Liver (tissue), 9 donors: Measurements from ENCODE around the gene PYGB. TPM values are rescaled to one million over a fixed set of nuclear protein-coding genes. Genes with fewer than 3 reads are reported as not detected.

ENCODE experiments used
- DNase-seq: peaks from one replicate; pipeline ENCODE4 v3.0.0-alpha.2; 2017; ENCODE audit warnings: low spot score
- H3K27ac ChIP-seq, 2 donors: one replicate each; pipeline ENCODE4 v1.7.0; 2013; ENCODE audit warnings: inconsistent platforms in 2 of 2, low read length in 2 of 2, control low read depth in 1 of 2, low read depth in 1 of 2, mild to moderate bottlenecking in 1 of 2
- H3K27me3 ChIP-seq, 4 donors: one replicate each; pipeline versions ENCODE4 v1.6.1 to v1.7.0; 2013; ENCODE audit warnings: low read length in 3 of 4, inconsistent platforms in 1 of 4, mild to moderate bottlenecking in 1 of 4, moderate library complexity in 1 of 4; ENCODE audit not compliant: control insufficient read depth in 4 of 4, insufficient read depth in 4 of 4
- H3K36me3 ChIP-seq, 4 donors: one replicate each; pipeline versions ENCODE4 v1.6.1 to v1.7.0; 2013; ENCODE audit warnings: low read length in 3 of 4, mild to moderate bottlenecking in 3 of 4, low read depth in 1 of 4, moderate library complexity in 1 of 4; ENCODE audit not compliant: control insufficient read depth in 4 of 4, insufficient read depth in 3 of 4
- H3K4me1 ChIP-seq, 4 donors: one replicate each; pipeline versions ENCODE4 v1.6.1 to v1.7.0; 2013; ENCODE audit warnings: low read length in 3 of 4, mild to moderate bottlenecking in 3 of 4, moderate library complexity in 1 of 4; ENCODE audit not compliant: control insufficient read depth in 4 of 4, insufficient read depth in 4 of 4
- H3K4me3 ChIP-seq, 3 donors: one replicate each; pipeline versions ENCODE4 v1.6.1 to v1.7.0; 2013; ENCODE audit warnings: low read length in 3 of 3, control low read depth in 1 of 3, low read depth in 1 of 3, mild to moderate bottlenecking in 1 of 3
- H3K9ac ChIP-seq, 2 donors: one replicate each; pipeline ENCODE4 v1.7.0; 2013; ENCODE audit warnings: low read length in 2 of 2, mild to moderate bottlenecking in 2 of 2, moderate library complexity in 2 of 2, control low read depth in 1 of 2, low read depth in 1 of 2
- H3K9me3 ChIP-seq, 4 donors: one replicate each; pipeline versions ENCODE4 v1.6.1 to v1.7.0; 2013; ENCODE audit warnings: low read length in 3 of 4; ENCODE audit not compliant: control insufficient read depth in 4 of 4
- EGR1 ChIP-seq, 2 donors: IDR thresholded peaks; 2 replicates each; pipeline ENCODE4 v1.6.1; 2016 to 2018; ENCODE audit warnings: antibody characterized with exemption in 2 of 2, low read depth in 2 of 2
- FOXA1 ChIP-seq: IDR thresholded peaks from 2 replicates; pipeline ENCODE4 v1.6.1; 2016; ENCODE audit warnings: antibody characterized with exemption
- FOXA2 ChIP-seq: IDR thresholded peaks from 2 replicates; pipeline ENCODE4 v1.6.1; 2016; ENCODE audit warnings: antibody characterized with exemption
- GABPA ChIP-seq, 2 donors: IDR thresholded peaks in 1 of 2; conservative IDR thresholded peaks in 1 of 2; 2 replicates each; pipeline ENCODE4 v1.6.1; 2016; ENCODE audit warnings: antibody characterized with exemption in 2 of 2, mild to moderate bottlenecking in 1 of 2, moderate library complexity in 1 of 2
- HNF4A ChIP-seq, 2 donors: conservative IDR thresholded peaks; 2 replicates each; pipeline ENCODE4 v1.6.1; 2016; ENCODE audit warnings: antibody characterized with exemption in 2 of 2, mild to moderate bottlenecking in 2 of 2
- HNF4G ChIP-seq: IDR thresholded peaks from 2 replicates; pipeline ENCODE4 v1.6.1; 2016; ENCODE audit warnings: antibody characterized with exemption
- JUND ChIP-seq, 2 donors: IDR thresholded peaks; 2 replicates each; pipeline ENCODE4 v1.6.1; 2016; ENCODE audit warnings: antibody characterized with exemption in 2 of 2
- NR2F2 ChIP-seq: IDR thresholded peaks from 2 replicates; pipeline ENCODE4 v1.6.1; 2016; ENCODE audit warnings: antibody characterized with exemption
- RAD21 ChIP-seq, 2 donors: IDR thresholded peaks; 2 replicates each; pipeline ENCODE4 v1.6.1; 2016; ENCODE audit warnings: antibody characterized with exemption in 2 of 2, mild to moderate bottlenecking in 2 of 2
- RXRA ChIP-seq, 2 donors: IDR thresholded peaks; 2 replicates each; pipeline ENCODE4 v1.6.1; 2017 to 2018; ENCODE audit warnings: antibody characterized with exemption in 2 of 2, mild to moderate bottlenecking in 1 of 2
- SP1 ChIP-seq: IDR thresholded peaks from 2 replicates; pipeline ENCODE4 v1.6.1; 2018; ENCODE audit warnings: antibody characterized with exemption, mild to moderate bottlenecking
- TAF1 ChIP-seq: conservative IDR thresholded peaks from 2 replicates; pipeline ENCODE4 v1.6.1; 2016; ENCODE audit warnings: antibody characterized with exemption, mild to moderate bottlenecking
- YY1 ChIP-seq: IDR thresholded peaks from 2 replicates; pipeline ENCODE4 v1.6.1; 2016; ENCODE audit warnings: antibody characterized with exemption, mild to moderate bottlenecking
- WGBS: extraction: QIAGEN DNeasy Blood & Tissue Kit; methylation state at CpG from one replicate; pipeline ENCODE4 v1.1.7; 2013; 5-methylcytosine and 5-hydroxymethylcytosine counted together
- polyA plus RNA-seq, 2 donors: library from polyadenylated mRNA; stranded (reverse) in 1 of 2; unstranded in 1 of 2; fragments of 200-250 nt in 1 of 2; fragments of >200 nt in 1 of 2; fragmentation: Nextera tagmentation in 1 of 2; extraction: Ambion mirVana in 1 of 2; gene quantifications; one replicate each; pipeline versions ENCODE4 v1.2.1 to v1.2.3, GENCODE V29; 2013 to 2015
- total RNA-seq, 2 donors: library from RNA; depleted of rRNA; stranded (reverse); fragments of >200 nt; gene quantifications; one replicate each; pipeline ENCODE4 v1.2.3, GENCODE V29; 2014
- TF ChIP-seq, protein P1 (sequence below): IDR thresholded peaks from 2 replicates; pipeline ENCODE4 v1.6.1; 2016; ENCODE audit warnings: antibody characterized with exemption
- TF ChIP-seq, protein P2 (sequence below): IDR thresholded peaks from 2 replicates; pipeline ENCODE4 v1.6.1; 2016; ENCODE audit warnings: antibody characterized with exemption, mild to moderate bottlenecking
- TF ChIP-seq, protein P3 (sequence below): IDR thresholded peaks from 2 replicates; pipeline ENCODE4 v1.6.1; 2016; ENCODE audit warnings: antibody characterized with exemption
- TF ChIP-seq, protein P4 (sequence below): IDR thresholded peaks from 2 replicates; pipeline ENCODE4 v1.6.1; 2016; ENCODE audit warnings: antibody characterized with exemption
- TF ChIP-seq, protein P5 (sequence below): fragments of 150-350 bp; IDR thresholded peaks from 2 replicates; pipeline ENCODE4 v1.5.1; 2017; ENCODE audit warnings: improper control_type of control experiment, low read depth, low read length; ENCODE audit not compliant: missing input control
- donor health status: healthy.
- donor health status: healthy.
- donor health status: healthy.
- donor health status: healthy.
- donor health status: healthy.

The PYGB gene
- total and polyA plus RNA-seq, 4 donors: 3.6 to 11.7 (median 9.8) TPM

DNA sequence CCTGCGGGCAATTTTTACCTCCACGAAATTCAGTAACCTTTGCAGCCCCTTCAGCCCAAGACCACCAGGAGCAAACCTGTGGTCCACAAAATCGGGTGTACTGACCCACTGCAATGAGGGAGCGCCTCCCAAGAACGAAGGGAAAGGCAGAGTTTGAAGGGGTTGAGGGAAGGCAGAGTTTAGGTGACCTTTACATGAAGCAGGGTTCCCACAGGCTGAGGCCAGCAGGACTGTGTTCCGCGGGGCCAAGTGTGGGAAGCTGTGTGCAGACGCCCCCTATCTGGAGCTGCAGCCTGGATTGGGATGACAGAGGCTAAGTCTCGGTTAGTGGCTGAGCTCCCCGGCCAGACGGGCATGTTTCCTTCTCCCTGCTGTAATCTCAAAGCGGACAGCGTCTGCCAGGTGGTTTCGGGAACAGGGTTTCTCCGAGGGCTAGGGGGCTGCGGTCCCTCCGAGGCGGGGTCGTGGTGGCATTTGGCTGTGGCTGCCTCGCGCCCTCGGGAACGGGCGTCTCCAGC lies 826 bp upstream of the PYGB start:
- peak overlapping the region in 1 of 2 donors; percentile 77 for H3K9ac ChIP-seq
- H3K36me3 ChIP-seq: no peaks in the 10 kb centered on the region
- H3K4me1 ChIP-seq: peaks cover 3 to 26% (median 16%) of the 10 kb centered on the region in 4 donors
- H3K9me3 ChIP-seq: peaks cover 0 to 3% (median 0%) of the 10 kb centered on the region in 4 donors
- peak overlapping the region; percentile 63 to 87 (median 70) for H3K4me3 ChIP-seq
- TF ChIP-seq, protein P1, sequence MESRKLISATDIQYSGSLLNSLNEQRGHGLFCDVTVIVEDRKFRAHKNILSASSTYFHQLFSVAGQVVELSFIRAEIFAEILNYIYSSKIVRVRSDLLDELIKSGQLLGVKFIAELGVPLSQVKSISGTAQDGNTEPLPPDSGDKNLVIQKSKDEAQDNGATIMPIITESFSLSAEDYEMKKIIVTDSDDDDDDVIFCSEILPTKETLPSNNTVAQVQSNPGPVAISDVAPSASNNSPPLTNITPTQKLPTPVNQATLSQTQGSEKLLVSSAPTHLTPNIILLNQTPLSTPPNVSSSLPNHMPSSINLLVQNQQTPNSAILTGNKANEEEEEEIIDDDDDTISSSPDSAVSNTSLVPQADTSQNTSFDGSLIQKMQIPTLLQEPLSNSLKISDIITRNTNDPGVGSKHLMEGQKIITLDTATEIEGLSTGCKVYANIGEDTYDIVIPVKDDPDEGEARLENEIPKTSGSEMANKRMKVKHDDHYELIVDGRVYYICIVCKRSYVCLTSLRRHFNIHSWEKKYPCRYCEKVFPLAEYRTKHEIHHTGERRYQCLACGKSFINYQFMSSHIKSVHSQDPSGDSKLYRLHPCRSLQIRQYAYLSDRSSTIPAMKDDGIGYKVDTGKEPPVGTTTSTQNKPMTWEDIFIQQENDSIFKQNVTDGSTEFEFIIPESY: no peak
- no peak for TF ChIP-seq JUND (IDR thresholded peaks at IDR 0.05)
- TF ChIP-seq, protein P2, sequence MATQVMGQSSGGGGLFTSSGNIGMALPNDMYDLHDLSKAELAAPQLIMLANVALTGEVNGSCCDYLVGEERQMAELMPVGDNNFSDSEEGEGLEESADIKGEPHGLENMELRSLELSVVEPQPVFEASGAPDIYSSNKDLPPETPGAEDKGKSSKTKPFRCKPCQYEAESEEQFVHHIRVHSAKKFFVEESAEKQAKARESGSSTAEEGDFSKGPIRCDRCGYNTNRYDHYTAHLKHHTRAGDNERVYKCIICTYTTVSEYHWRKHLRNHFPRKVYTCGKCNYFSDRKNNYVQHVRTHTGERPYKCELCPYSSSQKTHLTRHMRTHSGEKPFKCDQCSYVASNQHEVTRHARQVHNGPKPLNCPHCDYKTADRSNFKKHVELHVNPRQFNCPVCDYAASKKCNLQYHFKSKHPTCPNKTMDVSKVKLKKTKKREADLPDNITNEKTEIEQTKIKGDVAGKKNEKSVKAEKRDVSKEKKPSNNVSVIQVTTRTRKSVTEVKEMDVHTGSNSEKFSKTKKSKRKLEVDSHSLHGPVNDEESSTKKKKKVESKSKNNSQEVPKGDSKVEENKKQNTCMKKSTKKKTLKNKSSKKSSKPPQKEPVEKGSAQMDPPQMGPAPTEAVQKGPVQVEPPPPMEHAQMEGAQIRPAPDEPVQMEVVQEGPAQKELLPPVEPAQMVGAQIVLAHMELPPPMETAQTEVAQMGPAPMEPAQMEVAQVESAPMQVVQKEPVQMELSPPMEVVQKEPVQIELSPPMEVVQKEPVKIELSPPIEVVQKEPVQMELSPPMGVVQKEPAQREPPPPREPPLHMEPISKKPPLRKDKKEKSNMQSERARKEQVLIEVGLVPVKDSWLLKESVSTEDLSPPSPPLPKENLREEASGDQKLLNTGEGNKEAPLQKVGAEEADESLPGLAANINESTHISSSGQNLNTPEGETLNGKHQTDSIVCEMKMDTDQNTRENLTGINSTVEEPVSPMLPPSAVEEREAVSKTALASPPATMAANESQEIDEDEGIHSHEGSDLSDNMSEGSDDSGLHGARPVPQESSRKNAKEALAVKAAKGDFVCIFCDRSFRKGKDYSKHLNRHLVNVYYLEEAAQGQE: no peak
- TF ChIP-seq, protein P3, sequence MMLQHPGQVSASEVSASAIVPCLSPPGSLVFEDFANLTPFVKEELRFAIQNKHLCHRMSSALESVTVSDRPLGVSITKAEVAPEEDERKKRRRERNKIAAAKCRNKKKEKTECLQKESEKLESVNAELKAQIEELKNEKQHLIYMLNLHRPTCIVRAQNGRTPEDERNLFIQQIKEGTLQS: no peak
- TF ChIP-seq EGR1 (IDR thresholded peaks at IDR 0.05; ENCODE audit: low read depth in 2 of 2): no peak
- TF ChIP-seq HNF4A (conservative IDR thresholded peaks at IDR 0.05): peak in 1 of 2 donors; percentile 20
- no peak for TF ChIP-seq NR2F2
- TF ChIP-seq HNF4G: no peak
- TF ChIP-seq, protein P4, sequence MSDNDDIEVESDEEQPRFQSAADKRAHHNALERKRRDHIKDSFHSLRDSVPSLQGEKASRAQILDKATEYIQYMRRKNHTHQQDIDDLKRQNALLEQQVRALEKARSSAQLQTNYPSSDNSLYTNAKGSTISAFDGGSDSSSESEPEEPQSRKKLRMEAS: no peak
- no peak for TF ChIP-seq FOXA1
- TF ChIP-seq, protein P5, sequence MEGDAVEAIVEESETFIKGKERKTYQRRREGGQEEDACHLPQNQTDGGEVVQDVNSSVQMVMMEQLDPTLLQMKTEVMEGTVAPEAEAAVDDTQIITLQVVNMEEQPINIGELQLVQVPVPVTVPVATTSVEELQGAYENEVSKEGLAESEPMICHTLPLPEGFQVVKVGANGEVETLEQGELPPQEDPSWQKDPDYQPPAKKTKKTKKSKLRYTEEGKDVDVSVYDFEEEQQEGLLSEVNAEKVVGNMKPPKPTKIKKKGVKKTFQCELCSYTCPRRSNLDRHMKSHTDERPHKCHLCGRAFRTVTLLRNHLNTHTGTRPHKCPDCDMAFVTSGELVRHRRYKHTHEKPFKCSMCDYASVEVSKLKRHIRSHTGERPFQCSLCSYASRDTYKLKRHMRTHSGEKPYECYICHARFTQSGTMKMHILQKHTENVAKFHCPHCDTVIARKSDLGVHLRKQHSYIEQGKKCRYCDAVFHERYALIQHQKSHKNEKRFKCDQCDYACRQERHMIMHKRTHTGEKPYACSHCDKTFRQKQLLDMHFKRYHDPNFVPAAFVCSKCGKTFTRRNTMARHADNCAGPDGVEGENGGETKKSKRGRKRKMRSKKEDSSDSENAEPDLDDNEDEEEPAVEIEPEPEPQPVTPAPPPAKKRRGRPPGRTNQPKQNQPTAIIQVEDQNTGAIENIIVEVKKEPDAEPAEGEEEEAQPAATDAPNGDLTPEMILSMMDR: peak; percentile 19
- TF ChIP-seq FOXA2: no peak
- TF ChIP-seq TAF1: no peak
- no peak for TF ChIP-seq SP1
- peak; percentile 56 to 61 for TF ChIP-seq RAD21 (IDR thresholded peaks at IDR 0.05)
- no peak for TF ChIP-seq GABPA (IDR thresholded peaks at IDR 0.05 in 1 of 2, conservative IDR thresholded peaks at IDR 0.05 in 1 of 2)
- peak; percentile 58 for TF ChIP-seq YY1
- no peak for TF ChIP-seq RXRA (IDR thresholded peaks at IDR 0.05)
- 9% methylated on average over 24 of the region's 24 CpGs for WGBS
- DNase-seq: peak; percentile 49
- H3K27ac ChIP-seq: peak overlapping the region; percentile 73 to 88
- H3K27me3 ChIP-seq: no peaks in the 10 kb centered on the region
